HG02610 (cell line): ENCODE data around the gene LINGO3.
"Not testable (repeated sequence)": the region's sequence is repeated elsewhere in the genome, so short reads cannot be mapped to it uniquely, and the experiment has no call there.

Experiments used
- ATAC-seq: cut with Tn5 transposase; IDR thresholded peaks from one replicate; pipeline ENCODE4 v1.9.1; 2021; ENCODE audit warnings: mild to moderate bottlenecking, moderate library complexity; ENCODE audit not compliant: unreplicated experiment

The LINGO3 gene

GRCh38 chr19:2282062-2282861 lies 25.7 kb downstream of the LINGO3 start, which contains the start of gene PEAK3:
Gene PEAK3 (minus strand): TSS chr19:2282175. CDS start chr19:2280931, 1,244 bp downstream.
- no peak for ATAC-seq

- ATAC-seq, result not testable (repeated sequence)
These were observed 26.5 kb downstream of the LINGO3 start for GRCh38 chr19:2281265-2282061.

DNA sequence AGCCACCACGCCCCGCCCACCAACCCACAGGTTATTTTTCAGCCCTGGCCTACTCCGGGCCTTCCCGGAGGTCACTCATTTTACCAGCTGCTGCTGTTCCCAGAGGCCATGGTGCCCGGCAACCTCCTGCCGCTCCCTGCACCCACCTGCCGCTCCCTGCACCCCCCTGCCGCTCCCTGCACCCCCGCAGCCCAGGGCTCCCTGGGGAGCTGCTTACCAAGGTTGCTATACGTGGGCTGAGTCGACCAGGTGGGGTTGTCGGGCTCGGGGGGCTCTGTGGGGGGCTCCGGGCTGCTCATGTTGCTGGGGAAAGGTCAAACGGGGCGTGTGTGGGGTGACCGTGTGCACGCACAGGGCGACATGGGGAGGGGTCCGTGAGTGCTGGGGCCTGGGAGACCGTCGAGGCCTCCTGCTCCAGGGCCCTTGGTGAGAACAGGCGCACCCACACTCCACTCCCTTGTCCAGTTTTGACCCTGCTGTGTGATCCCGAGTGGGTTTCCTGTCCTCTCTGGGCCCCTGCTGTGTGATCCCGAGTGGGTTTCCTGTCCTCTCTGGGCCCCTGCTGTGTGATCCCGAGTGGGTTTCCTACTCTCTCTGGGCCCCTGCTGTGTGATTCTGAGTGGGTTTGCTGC lies 27.2 kb downstream of the LINGO3 start:
- no peak for ATAC-seq

GRCh38 chr19:2278459-2279158 lies 29.3 kb downstream of the LINGO3 start:
- no peak for ATAC-seq

GRCh38 chr19:2277138-2277537 lies 30.8 kb downstream of the LINGO3 start:
- ATAC-seq, result no peak

- no peak for ATAC-seq
These were observed 31.4 kb downstream of the LINGO3 start for GRCh38 chr19:2276429-2276986.

GRCh38 chr19:2275588-2276428 lies 32.1 kb downstream of the LINGO3 start:
- no peak for ATAC-seq

DNA sequence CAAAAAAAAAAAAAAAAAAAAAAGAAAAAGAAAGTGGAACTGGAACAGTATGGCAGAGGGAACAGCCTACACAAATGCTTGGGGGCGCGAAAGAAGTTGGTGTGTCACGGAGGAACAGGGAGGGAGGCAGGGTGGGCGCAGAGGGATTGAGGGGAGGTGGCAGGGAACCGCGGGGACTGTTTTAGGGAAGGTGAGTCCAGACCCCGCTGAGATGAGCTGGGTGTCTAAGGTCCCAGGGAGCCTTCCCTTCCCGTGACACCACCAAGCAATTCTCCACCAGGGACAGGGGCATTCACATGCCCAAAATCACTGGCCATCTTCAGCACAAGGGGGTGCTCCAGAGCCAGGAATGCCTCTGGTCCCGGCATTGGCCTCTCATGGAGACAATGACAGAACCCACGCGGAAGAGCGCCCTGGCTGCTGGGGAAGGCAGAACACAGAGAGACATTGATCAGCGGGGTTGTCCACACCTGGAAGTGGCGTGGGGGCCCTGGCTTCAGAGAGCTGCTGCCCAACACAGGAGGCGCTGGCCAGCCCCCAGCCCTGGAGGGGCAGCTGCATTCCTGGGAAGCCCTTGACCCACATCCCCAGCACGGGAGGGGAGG lies 32.9 kb downstream of the LINGO3 start:
- no peak for ATAC-seq

DNA sequence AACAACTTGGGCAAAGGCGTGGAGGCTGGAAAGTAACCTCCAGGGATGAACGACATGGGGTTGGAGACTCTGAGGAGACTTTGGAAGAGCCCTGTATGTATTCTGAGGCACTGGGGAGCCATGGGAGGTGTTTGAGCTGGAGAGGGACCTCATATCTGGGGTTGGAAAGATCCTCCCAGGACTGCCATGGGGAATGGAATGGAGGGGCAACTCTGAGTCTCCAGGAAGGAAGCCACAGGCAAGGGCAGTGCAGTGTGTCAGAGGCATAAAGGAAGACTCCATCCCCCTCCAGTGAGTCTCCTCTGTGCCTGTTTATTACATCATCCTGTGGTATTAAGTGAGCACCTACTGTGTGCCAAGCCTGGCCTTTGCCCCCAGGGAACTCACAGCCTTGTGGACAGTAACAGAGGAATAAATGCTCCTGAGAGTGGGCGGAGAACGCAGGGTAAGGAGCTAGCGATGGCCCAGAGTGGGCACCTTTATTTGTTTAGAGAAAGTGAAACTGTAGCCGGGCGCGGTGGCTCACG lies 33.7 kb downstream of the LINGO3 start:
- no peak for ATAC-seq

DNA sequence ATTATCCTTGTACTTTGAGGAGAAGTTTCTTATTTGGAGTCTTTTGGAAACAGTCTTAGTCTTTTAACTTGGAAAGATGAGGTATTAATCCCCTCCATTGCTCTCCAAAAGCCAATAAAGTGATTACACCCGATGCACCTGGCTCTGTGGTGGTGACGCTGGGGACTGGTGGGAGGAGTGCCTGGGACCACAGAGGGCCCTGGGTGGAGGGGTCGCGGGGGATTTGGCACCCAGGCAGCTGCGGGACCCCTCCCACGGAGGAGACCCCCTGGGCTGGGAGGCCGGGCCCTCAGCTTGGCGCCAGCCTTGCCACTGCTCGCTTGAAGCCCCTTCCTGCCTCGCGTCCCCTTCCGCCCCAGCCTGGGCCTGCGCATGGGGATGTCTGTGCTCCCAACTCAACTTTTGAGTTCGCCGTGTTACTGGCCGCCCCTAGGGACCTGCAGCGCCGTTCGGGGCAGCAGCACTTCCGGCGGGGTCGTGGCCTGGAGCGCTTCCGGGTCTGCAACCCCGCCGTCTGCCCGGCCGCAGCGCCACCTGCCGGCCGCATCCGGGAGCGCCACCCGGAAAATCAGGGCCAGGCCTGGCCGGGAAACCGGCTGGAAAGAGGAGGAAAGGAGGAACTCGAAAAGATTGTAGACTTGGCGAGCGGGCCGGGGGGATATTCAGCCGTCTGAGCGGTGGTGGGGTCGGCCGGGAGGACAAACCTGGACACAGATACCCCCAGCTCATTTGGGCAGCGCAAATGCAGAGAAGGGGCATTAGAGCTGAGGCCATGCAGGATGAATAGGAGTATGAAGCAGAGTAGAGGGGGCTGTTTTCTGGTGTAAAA lies 34.4 kb downstream of the LINGO3 start:
- no peak for ATAC-seq

DNA sequence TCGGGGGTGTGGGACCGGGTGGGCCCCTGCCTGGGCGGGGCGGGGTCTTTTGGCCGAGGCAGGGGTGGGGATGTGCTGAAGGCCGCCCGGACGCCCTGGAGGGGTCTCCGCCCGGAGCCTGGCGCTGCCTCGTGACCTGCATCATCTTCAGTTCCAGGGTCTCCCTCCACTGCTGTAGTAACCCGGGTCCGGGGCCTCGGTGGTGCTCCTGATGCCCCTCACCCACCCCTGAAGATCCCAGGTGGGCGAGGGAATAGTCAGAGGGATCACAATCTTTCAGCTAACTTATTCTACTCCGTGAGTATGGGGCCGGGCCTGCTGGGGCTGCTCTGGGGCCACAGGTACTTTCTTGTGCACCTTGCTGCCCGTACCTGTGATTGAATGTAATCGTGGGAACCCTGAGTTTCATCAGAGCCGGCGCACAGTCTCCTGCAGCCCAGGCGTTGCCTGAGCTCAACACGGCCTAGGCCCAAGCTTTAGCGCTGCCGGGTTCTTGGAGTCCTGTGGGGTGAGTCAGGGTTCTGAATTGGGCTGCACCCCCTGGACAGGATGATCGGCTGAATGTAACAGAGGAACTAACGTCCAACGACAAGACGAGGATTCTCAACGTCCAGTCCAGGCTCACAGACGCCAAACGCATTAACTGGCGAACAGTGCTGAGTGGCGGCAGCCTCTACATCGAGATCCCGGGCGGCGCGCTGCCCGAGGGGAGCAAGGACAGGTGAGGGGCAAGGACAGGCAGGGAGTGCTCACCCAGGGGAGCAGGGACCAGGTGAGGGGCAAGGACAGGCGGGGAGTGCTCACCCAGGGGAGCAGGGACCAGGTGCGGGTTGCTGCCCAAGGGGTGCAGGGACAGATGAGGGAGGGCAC lies 36.5 kb downstream of the LINGO3 start:
- ATAC-seq, result no peak

- ATAC-seq, result no peak
These were observed 37.3 kb downstream of the LINGO3 start for GRCh38 chr19:2270423-2271233.

GRCh38 chr19:2270157-2270422 lies 37.9 kb downstream of the LINGO3 start:
- ATAC-seq, result no peak

GRCh38 chr19:2269244-2270156 lies 38.5 kb downstream of the LINGO3 start:
- peak; percentile 60 for ATAC-seq

DNA sequence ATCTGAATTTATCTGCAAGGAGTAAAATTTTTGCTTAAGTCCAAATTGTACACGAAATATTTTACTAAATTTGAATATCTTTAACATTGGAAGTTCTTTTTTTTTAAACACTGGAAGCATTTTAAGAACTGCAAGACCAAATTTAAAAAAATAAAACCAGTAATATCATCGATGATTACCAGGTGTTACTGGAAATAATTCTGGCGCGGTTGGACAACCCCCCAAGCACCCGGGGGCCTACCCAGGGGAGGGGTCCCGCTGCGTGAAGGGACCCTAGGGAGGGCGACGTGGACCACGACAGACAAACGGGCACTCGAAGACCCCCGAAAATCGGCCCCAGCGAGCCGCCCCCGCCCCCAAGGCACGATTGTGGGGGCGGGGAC lies 39.1 kb downstream of the LINGO3 start:
- no peak for ATAC-seq

DNA sequence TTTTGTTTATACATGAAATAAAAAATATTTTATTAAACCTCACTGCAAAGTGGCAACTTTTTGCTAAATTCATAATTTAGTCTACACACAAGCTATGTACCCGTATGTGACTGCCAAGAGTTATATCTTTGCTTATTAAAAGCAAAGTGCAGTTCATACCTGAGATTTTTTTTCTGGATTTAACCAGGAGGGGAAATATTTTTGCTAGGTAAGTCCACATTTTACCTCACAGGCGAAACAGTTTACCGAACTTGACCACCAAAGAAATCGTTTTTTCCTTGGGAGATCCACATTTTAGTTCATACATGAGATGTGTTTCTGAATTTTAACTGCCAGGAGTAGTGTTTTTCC lies 39.5 kb downstream of the LINGO3 start:
- ATAC-seq, result no peak
